GM23338 (cell line): ENCODE data around the gene CD84. TPM values are rescaled to one million over a fixed set of nuclear protein-coding genes. Genes with fewer than 3 reads are reported as not detected.

Experiments used
- ATAC-seq: fragments of 200-7000 bp; cut with Tn5 transposase; 3 replicates; pipeline ENCODE4 v1.9.1; 2020
- DNase-seq: peaks from one replicate; pipeline ENCODE4 v3.0.0-alpha.2; 2015; ENCODE audit warnings: low spot score
- H2AFZ ChIP-seq: fragments of 200-600 bp; sonication (generic); 2 replicates; pipeline ENCODE4 v1.8.0; 2016; ENCODE audit warnings: antibody characterized with exemption, mild to moderate bottlenecking, moderate library complexity
- H3F3A ChIP-seq: fragments of 200-600 bp; sonication (generic); replicated peaks from 2 replicates; pipeline ENCODE4 v1.8.0; 2017; ENCODE audit warnings: antibody characterized with exemption, mixed run types, low read depth
- H3K27ac ChIP-seq: fragments of 200-600 bp; sonication (generic); 2 replicates; pipeline ENCODE4 v1.6.1; 2016; ENCODE audit warnings: low read depth
- H3K27me3 ChIP-seq: fragments of 200-600 bp; sonication (generic); 2 replicates; pipeline ENCODE4 v1.8.0; 2016; ENCODE audit warnings: mild to moderate bottlenecking, mixed run types, moderate library complexity; ENCODE audit not compliant: insufficient read depth
- H3K36me3 ChIP-seq: fragments of 200-600 bp; sonication (generic); 2 replicates; pipeline ENCODE4 v1.8.0; 2016; ENCODE audit warnings: mild to moderate bottlenecking; ENCODE audit not compliant: insufficient read depth
- H3K4me1 ChIP-seq: fragments of 200-600 bp; sonication (generic); 2 replicates; pipeline ENCODE4 v1.8.0; 2016; ENCODE audit warnings: mild to moderate bottlenecking, moderate library complexity; ENCODE audit not compliant: insufficient read depth
- H3K4me2 ChIP-seq: fragments of 200-600 bp; sonication (generic); 2 replicates; pipeline ENCODE4 v1.7.1; 2017; ENCODE audit warnings: mixed run types
- H3K4me3 ChIP-seq: fragments of 200-600 bp; sonication (generic); 2 replicates; pipeline ENCODE4 v1.6.1; 2016; ENCODE audit warnings: mixed run types
- H3K79me2 ChIP-seq: fragments of 200-600 bp; sonication (generic); replicated peaks from 2 replicates; pipeline ENCODE4 v1.8.0; 2017; ENCODE audit warnings: mild to moderate bottlenecking; ENCODE audit not compliant: insufficient read depth
- H3K9me2 ChIP-seq: fragments of 200-600 bp; sonication (generic); 2 replicates; pipeline ENCODE4 v1.8.0; 2017; ENCODE audit not compliant: insufficient read depth
- H4K20me1 ChIP-seq: fragments of 200-600 bp; sonication (generic); replicated peaks from 2 replicates; pipeline ENCODE4 v1.8.0; 2017; ENCODE audit warnings: mild to moderate bottlenecking; ENCODE audit not compliant: insufficient read depth
- H3K27ac Mint-ChIP-seq: 2 replicates; pipeline ENCODE4 v1.8.0; 2020; ENCODE audit warnings: inconsistent platforms, mild to moderate bottlenecking, moderate library complexity, mixed read lengths
- H3K27me3 Mint-ChIP-seq: 3 replicates; pipeline ENCODE4 v1.8.0; 2022; ENCODE audit warnings: low read depth, mild to moderate bottlenecking, moderate library complexity, mixed read lengths, inconsistent platforms; ENCODE audit not compliant: insufficient read depth, poor library complexity
- H3K36me3 Mint-ChIP-seq: 3 replicates; pipeline ENCODE4 v1.8.0; 2021; ENCODE audit warnings: low read depth, mild to moderate bottlenecking, inconsistent platforms, moderate library complexity, mixed read lengths
- H3K4me1 Mint-ChIP-seq: 3 replicates; pipeline ENCODE4 v1.8.0; 2020; ENCODE audit warnings: mild to moderate bottlenecking, inconsistent platforms, mixed read lengths
- H3K4me3 Mint-ChIP-seq: 3 replicates; pipeline ENCODE4 v1.8.0; 2021; ENCODE audit warnings: moderate library complexity, mild to moderate bottlenecking, inconsistent platforms, mixed read lengths
- H3K9me3 Mint-ChIP-seq: 3 replicates; pipeline ENCODE4 v1.8.0; 2020; ENCODE audit warnings: moderate library complexity, mild to moderate bottlenecking, inconsistent platforms, mixed read lengths
- CREB1 ChIP-seq: fragments of 250-450 bp; sonication (Bioruptor Pico); IDR thresholded peaks from 2 replicates; pipeline ENCODE4 v1.5.0; 2020; ENCODE audit warnings: low read depth, mild to moderate bottlenecking, moderate library complexity
- CTCF ChIP-seq, 2 experiments: fragments of 200-600 bp in 1 of 2; sonication (generic) in 1 of 2; conservative IDR thresholded peaks; 2 replicates each; pipeline versions ENCODE4 v1.5.1 to v1.6.1; 2016 to 2017; ENCODE audit warnings: antibody characterized with exemption in 2 of 2, low read depth in 2 of 2, mild to moderate bottlenecking in 2 of 2, moderate library complexity in 1 of 2
- ETS1 ChIP-seq: IDR thresholded peaks from 2 replicates; pipeline ENCODE4 v1.6.1; 2016; ENCODE audit warnings: antibody characterized with exemption
- EZH2phosphoT487 ChIP-seq: fragments of 200-600 bp; sonication (generic); IDR thresholded peaks from one replicate; pipeline ENCODE4 v1.8.1; 2018; ENCODE audit warnings: antibody characterized with exemption; ENCODE audit not compliant: unreplicated experiment
- JUNB ChIP-seq: IDR thresholded peaks from one replicate; pipeline ENCODE4 v1.6.1; 2016; ENCODE audit warnings: antibody characterized with exemption; ENCODE audit not compliant: unreplicated experiment
- NANOG ChIP-seq: IDR thresholded peaks from 2 replicates; pipeline ENCODE4 v1.6.1; 2016; ENCODE audit warnings: antibody characterized with exemption, borderline replicate concordance
- POLR2AphosphoS5 ChIP-seq: IDR thresholded peaks from 2 replicates; pipeline ENCODE4 v1.6.1; 2016; ENCODE audit warnings: antibody characterized with exemption, low read depth
- STAT1 ChIP-seq: IDR thresholded peaks from one replicate; pipeline ENCODE4 v1.6.1; 2016; ENCODE audit warnings: antibody characterized with exemption; ENCODE audit not compliant: unreplicated experiment
- ZNF462 ChIP-seq: fragments of 250-450 bp; sonication (Bioruptor Pico); IDR thresholded peaks from 2 replicates; pipeline ENCODE4 v1.5.0; 2020; ENCODE audit warnings: mild to moderate bottlenecking, moderate library complexity
- polyA plus RNA-seq: library from polyadenylated mRNA; unstranded; fragments of >200 nt; fragmentation: Nextera tagmentation; extraction: Ambion mirVana; gene quantifications from 2 replicates; pipeline ENCODE4 v1.2.1, GENCODE V29; 2016
- total RNA-seq: library from RNA; depleted of rRNA; stranded (reverse); fragments of >200 nt; shearing (Covaris generic); gene quantifications from 2 replicates; pipeline ENCODE4 v1.2.3, GENCODE V29; 2014

CD84 gene
- total and polyA plus RNA-seq, 2 experiments from 2014 or later, result not detected

GRCh38 chr1:160549665-160550006, 29.7 kb downstream of the CD84 start (continued):
- TF ChIP-seq CTCF (conservative IDR thresholded peaks at IDR 0.05; ENCODE audit: low read depth in 2 of 2) (no peak), ETS1 (no peak)

- Histone ChIP-seq H4K20me1 (no peaks in the 10 kb centered on the region), H3K4me3 (no peak overlapping the region), H3K4me1 (no peaks in the 10 kb centered on the region), H3K27ac (no peak overlapping the region), H3K4me2 (no peak overlapping the region), H3K9me2 (peaks cover 19% of the 10 kb centered on the region), H2AFZ (no peak overlapping the region), H3K27me3 (no peaks in the 10 kb centered on the region), H3K79me2 (no peaks in the 10 kb centered on the region), H3F3A (no peaks in the 10 kb centered on the region), H3K36me3 (no peaks in the 10 kb centered on the region)
- ATAC-seq (no peak), DNase-seq (no peak)
- no peaks in the 10 kb centered on the region for H3K9me3 Mint-ChIP-seq
- H3K36me3 Mint-ChIP-seq, result no peaks in the 10 kb centered on the region
- no peak overlapping the region for H3K4me3 Mint-ChIP-seq
- peaks cover 4% of the 10 kb centered on the region for H3K27me3 Mint-ChIP-seq
- H3K4me1 Mint-ChIP-seq, result no peaks in the 10 kb centered on the region
- no peak overlapping the region for H3K27ac Mint-ChIP-seq
- TF ChIP-seq STAT1, result no peak
- TF ChIP-seq ZNF462 (CRISPR knock-in tag), result no peak
- TF ChIP-seq POLR2AphosphoS5, result no peak
- TF ChIP-seq CTCF (conservative IDR thresholded peaks at IDR 0.05; ENCODE audit: low read depth in 2 of 2), result no peak
- no peak for TF ChIP-seq JUNB
- TF ChIP-seq CREB1 (CRISPR knock-in tag), result no peak
- no peak for TF ChIP-seq NANOG
- TF ChIP-seq EZH2phosphoT487, result no peak
Observed at GRCh38 chr1:160548960-160549664, 30.2 kb downstream of the CD84 start.
